Stomach smooth muscle (tissue), 2 donors: Measurements from ENCODE around the gene SIRT5.

Experiments
- H3K27ac ChIP-seq: one replicate; pipeline ENCODE4 v1.7.0; 2013; ENCODE audit warnings: mild to moderate bottlenecking, low read length, inconsistent platforms
- H3K27me3 ChIP-seq, 2 donors: one replicate each; pipeline ENCODE4 v1.7.0; 2013; ENCODE audit warnings: low read length in 2 of 2; ENCODE audit not compliant: insufficient read depth in 2 of 2, control insufficient read depth in 1 of 2
- H3K36me3 ChIP-seq, 2 donors: one replicate each; pipeline ENCODE4 v1.7.0; 2013; ENCODE audit warnings: low read length in 2 of 2; ENCODE audit not compliant: control insufficient read depth in 2 of 2, insufficient read depth in 2 of 2
- H3K4me1 ChIP-seq: one replicate; pipeline ENCODE4 v1.7.0; 2013; ENCODE audit warnings: low read length; ENCODE audit not compliant: control insufficient read depth, insufficient read depth
- H3K4me3 ChIP-seq, 2 donors: one replicate each; pipeline ENCODE4 v1.7.0; 2013; ENCODE audit warnings: low read length in 2 of 2
- H3K9ac ChIP-seq, 2 donors: one replicate each; pipeline ENCODE4 v1.7.0; 2013; ENCODE audit warnings: low read length in 2 of 2, mild to moderate bottlenecking in 1 of 2
- H3K9me3 ChIP-seq, 2 donors: one replicate each; pipeline ENCODE4 v1.7.0; 2013; ENCODE audit warnings: low read length in 2 of 2; ENCODE audit not compliant: control insufficient read depth in 2 of 2
- donor health status: healthy.
- donor health status: Pancreatic carcinoma.

The SIRT5 gene

DNA sequence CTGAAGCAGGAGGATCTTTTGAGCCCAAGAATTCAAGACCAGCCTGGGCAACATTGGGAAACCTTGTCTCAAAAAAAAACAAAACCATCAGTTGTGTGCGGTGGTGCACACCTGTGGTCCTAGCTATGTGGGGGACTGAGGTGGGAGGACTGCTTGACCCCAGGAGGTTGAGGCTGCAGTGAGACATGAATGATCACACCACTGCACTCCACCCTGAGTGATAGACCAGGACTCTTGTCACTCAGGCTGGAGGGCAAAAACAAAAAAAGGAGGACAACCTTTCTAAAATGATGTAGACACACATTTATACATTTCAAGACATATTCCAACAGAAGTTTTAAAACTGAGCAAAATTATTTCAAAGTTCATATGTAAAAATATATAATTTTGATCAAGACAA is 85.9 kb downstream of the SIRT5 start:
- H3K9ac ChIP-seq = no peak overlapping the region
- no peaks in the 10 kb centered on the region for H3K27me3 ChIP-seq
- no peaks in the 10 kb centered on the region for H3K36me3 ChIP-seq
- no peaks in the 10 kb centered on the region for H3K4me1 ChIP-seq
- H3K9me3 ChIP-seq = no peaks in the 10 kb centered on the region
- H3K27ac ChIP-seq = no peak overlapping the region
- no peak overlapping the region for H3K4me3 ChIP-seq

DNA sequence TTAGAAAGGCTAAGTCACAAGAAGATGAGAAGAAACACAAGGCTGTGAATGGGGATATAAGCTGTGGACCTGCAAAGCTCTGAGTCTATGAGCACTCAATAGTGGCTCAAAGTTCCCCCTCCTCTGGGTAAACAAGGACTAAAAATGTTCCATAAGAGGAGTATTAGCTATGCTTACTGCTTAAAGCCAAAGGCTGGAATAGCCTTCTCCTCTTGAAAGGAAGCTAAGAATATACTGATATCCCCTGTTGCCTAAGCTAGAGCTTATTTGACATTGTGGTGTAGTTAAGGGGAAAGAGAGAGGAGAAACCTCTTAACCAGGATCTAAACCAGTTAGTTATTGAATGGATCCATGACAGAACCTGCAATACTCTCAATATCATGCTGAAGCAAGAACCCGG is 86.5 kb downstream of the SIRT5 start:
- no peak overlapping the region for H3K4me3 ChIP-seq
- no peaks in the 10 kb centered on the region for H3K27me3 ChIP-seq
- no peaks in the 10 kb centered on the region for H3K4me1 ChIP-seq
- no peaks in the 10 kb centered on the region for H3K36me3 ChIP-seq
- H3K9ac ChIP-seq = no peak overlapping the region
- H3K27ac ChIP-seq = no peak overlapping the region
- H3K9me3 ChIP-seq = no peaks in the 10 kb centered on the region

DNA sequence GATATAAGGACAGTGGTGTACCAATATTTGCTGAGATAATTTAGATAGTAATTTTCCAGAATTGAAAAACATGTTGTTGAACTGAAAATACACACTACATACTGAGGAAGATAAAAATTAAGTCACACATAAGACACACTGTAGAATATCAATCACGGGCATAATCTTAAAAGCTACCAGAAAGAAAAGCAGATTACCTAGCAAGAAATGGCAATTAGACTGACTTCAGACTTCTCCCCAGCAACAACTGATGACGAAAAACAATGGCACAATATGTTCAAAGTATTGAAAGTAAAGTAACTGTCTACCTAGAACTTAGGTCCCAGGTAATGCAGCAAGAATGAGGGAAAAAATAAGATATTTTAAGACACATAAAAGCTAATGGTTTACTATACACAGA is 87.2 kb downstream of the SIRT5 start:
- no peaks in the 10 kb centered on the region for H3K9me3 ChIP-seq
- no peaks in the 10 kb centered on the region for H3K36me3 ChIP-seq
- no peaks in the 10 kb centered on the region for H3K27me3 ChIP-seq
- H3K27ac ChIP-seq = no peak overlapping the region
- no peak overlapping the region for H3K9ac ChIP-seq
- no peak overlapping the region for H3K4me3 ChIP-seq
- H3K4me1 ChIP-seq = no peaks in the 10 kb centered on the region

- Histone ChIP-seq H3K9me3 (no peaks in the 10 kb centered on the region), H3K27ac (no peak overlapping the region), H3K27me3 (no peaks in the 10 kb centered on the region), H3K4me1 (no peaks in the 10 kb centered on the region), H3K4me3 (no peak overlapping the region), H3K36me3 (no peaks in the 10 kb centered on the region), H3K9ac (no peak overlapping the region)
Observed at GRCh38 chr6:13662651-13663334, 88.4 kb downstream of the SIRT5 start.

DNA sequence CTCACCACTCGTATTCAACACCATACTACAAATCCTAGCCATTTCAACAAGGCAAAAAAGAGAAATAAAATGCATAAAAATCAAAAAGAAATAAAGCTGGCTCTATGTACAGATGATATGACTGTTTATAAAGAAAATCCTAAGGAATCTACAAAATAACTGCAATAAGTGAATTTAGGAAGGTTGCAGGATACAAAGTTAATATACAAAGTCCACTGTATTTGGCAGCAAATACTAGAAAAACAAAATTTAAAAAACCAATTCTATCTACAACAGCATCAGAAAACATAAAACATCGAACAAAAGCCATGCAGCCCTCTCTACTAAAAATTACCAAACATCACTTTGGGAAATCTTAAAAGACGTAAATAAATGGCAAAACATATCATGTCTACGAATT is 89.6 kb downstream of the SIRT5 start:
- Histone ChIP-seq H3K36me3 (no peaks in the 10 kb centered on the region), H3K27ac (no peak overlapping the region), H3K4me1 (no peaks in the 10 kb centered on the region), H3K4me3 (no peak overlapping the region), H3K9me3 (no peaks in the 10 kb centered on the region), H3K27me3 (no peaks in the 10 kb centered on the region), H3K9ac (no peak overlapping the region)
